ENCODE results near the gene PTPRG.

- TF ChIP-seq CTCF (IDR thresholded peaks at IDR 0.05 in 2 of 3, conservative IDR thresholded peaks at IDR 0.05 in 1 of 3; ENCODE audit: control insufficient read depth in 2 of 3, extremely low read depth in 1 of 3, insufficient read depth in 1 of 3, low read depth in 3 of 3, low read length in 3 of 3) (no peak), EZH2 (IDR thresholded peaks at IDR 0.05; ENCODE audit: borderline replicate concordance, control insufficient read depth, low read depth, low read length) (no peak), PRDM15 (CRISPR knock-in tag; IDR thresholded peaks at IDR 0.05) (no peak), POLR2A (IDR thresholded peaks at IDR 0.05; ENCODE audit: low read depth, low read length) (no peak), EP300 (IDR thresholded peaks at IDR 0.05; ENCODE audit: borderline replicate concordance in 1 of 2, control insufficient read depth in 1 of 2, low read depth in 2 of 2, low read length in 2 of 2) (no peak), PBX3 (IDR thresholded peaks at IDR 0.05; ENCODE audit: insufficient replicate concordance, low read depth, low read length) (no peak)
- TF ChIP-seq, protein P1, sequence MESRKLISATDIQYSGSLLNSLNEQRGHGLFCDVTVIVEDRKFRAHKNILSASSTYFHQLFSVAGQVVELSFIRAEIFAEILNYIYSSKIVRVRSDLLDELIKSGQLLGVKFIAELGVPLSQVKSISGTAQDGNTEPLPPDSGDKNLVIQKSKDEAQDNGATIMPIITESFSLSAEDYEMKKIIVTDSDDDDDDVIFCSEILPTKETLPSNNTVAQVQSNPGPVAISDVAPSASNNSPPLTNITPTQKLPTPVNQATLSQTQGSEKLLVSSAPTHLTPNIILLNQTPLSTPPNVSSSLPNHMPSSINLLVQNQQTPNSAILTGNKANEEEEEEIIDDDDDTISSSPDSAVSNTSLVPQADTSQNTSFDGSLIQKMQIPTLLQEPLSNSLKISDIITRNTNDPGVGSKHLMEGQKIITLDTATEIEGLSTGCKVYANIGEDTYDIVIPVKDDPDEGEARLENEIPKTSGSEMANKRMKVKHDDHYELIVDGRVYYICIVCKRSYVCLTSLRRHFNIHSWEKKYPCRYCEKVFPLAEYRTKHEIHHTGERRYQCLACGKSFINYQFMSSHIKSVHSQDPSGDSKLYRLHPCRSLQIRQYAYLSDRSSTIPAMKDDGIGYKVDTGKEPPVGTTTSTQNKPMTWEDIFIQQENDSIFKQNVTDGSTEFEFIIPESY (IDR thresholded peaks at IDR 0.05), result no peak
- TF ChIP-seq, protein P2, sequence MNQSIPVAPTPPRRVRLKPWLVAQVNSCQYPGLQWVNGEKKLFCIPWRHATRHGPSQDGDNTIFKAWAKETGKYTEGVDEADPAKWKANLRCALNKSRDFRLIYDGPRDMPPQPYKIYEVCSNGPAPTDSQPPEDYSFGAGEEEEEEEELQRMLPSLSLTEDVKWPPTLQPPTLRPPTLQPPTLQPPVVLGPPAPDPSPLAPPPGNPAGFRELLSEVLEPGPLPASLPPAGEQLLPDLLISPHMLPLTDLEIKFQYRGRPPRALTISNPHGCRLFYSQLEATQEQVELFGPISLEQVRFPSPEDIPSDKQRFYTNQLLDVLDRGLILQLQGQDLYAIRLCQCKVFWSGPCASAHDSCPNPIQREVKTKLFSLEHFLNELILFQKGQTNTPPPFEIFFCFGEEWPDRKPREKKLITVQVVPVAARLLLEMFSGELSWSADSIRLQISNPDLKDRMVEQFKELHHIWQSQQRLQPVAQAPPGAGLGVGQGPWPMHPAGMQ (IDR thresholded peaks at IDR 0.05; ENCODE audit: borderline replicate concordance), result no peak
- TF ChIP-seq, protein P3, sequence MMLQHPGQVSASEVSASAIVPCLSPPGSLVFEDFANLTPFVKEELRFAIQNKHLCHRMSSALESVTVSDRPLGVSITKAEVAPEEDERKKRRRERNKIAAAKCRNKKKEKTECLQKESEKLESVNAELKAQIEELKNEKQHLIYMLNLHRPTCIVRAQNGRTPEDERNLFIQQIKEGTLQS (IDR thresholded peaks at IDR 0.05; ENCODE audit: borderline replicate concordance, extremely low read depth, low read depth, low read length), result no peak
Observed at GRCh38 chr3:61961900-61962299, 400.5 kb downstream of the PTPRG start.
